Measurements from ENCODE around the gene SRGN.
A peak's percentile ranks its signal among the peaks of the same experiment; 100 is the strongest.

SRGN gene

DNA sequence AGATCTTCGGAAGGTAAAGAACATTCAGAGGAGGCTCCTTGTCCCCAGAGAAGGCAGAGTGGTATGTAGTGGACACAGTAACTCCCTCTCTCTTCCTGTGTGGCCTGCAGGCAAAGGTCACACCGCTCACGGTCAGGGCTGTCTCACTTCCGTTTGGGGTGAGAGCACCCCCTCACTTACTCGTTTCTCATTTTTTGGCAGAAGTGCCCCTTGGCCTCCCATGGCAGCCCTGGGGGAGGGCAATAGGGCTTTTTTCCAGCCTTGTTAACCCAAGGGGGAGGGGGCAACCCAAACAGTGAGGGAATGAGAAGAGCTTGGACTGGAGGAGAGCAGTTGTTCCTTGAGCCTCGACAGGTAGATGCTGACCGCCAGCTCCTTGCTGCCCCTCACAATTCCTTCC, 31.8 kb upstream of the SRGN start:
- H3K4me3 ChIP-seq (replicated peaks; ENCODE audit: insufficient read depth, low read length) = no peak overlapping the region
- H3K27me3 ChIP-seq (ENCODE audit: insufficient read depth, poor library complexity, severe bottlenecking) = no peaks in the 10 kb centered on the region
- TF ChIP-seq, protein P1, sequence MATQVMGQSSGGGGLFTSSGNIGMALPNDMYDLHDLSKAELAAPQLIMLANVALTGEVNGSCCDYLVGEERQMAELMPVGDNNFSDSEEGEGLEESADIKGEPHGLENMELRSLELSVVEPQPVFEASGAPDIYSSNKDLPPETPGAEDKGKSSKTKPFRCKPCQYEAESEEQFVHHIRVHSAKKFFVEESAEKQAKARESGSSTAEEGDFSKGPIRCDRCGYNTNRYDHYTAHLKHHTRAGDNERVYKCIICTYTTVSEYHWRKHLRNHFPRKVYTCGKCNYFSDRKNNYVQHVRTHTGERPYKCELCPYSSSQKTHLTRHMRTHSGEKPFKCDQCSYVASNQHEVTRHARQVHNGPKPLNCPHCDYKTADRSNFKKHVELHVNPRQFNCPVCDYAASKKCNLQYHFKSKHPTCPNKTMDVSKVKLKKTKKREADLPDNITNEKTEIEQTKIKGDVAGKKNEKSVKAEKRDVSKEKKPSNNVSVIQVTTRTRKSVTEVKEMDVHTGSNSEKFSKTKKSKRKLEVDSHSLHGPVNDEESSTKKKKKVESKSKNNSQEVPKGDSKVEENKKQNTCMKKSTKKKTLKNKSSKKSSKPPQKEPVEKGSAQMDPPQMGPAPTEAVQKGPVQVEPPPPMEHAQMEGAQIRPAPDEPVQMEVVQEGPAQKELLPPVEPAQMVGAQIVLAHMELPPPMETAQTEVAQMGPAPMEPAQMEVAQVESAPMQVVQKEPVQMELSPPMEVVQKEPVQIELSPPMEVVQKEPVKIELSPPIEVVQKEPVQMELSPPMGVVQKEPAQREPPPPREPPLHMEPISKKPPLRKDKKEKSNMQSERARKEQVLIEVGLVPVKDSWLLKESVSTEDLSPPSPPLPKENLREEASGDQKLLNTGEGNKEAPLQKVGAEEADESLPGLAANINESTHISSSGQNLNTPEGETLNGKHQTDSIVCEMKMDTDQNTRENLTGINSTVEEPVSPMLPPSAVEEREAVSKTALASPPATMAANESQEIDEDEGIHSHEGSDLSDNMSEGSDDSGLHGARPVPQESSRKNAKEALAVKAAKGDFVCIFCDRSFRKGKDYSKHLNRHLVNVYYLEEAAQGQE (IDR thresholded peaks at IDR 0.05; ENCODE audit: insufficient replicate concordance, low read depth) = no peak
- TF ChIP-seq, protein P2, sequence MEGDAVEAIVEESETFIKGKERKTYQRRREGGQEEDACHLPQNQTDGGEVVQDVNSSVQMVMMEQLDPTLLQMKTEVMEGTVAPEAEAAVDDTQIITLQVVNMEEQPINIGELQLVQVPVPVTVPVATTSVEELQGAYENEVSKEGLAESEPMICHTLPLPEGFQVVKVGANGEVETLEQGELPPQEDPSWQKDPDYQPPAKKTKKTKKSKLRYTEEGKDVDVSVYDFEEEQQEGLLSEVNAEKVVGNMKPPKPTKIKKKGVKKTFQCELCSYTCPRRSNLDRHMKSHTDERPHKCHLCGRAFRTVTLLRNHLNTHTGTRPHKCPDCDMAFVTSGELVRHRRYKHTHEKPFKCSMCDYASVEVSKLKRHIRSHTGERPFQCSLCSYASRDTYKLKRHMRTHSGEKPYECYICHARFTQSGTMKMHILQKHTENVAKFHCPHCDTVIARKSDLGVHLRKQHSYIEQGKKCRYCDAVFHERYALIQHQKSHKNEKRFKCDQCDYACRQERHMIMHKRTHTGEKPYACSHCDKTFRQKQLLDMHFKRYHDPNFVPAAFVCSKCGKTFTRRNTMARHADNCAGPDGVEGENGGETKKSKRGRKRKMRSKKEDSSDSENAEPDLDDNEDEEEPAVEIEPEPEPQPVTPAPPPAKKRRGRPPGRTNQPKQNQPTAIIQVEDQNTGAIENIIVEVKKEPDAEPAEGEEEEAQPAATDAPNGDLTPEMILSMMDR (IDR thresholded peaks at IDR 0.05; ENCODE audit: insufficient read depth, low read length) = no peak
- TF ChIP-seq SPI1 (IDR thresholded peaks at IDR 0.05; ENCODE audit: borderline replicate concordance, low read depth) (no peak), POLR2AphosphoS5 (IDR thresholded peaks at IDR 0.05; ENCODE audit: low read depth) (no peak)
- peak in 1 of 2 experiments; percentile 46 for DNase-seq (ENCODE audit: low read depth in 1 of 2, low spot score in 1 of 2)
- H3K27ac ChIP-seq (replicated peaks) = peak overlapping the region; percentile 97

DNA sequence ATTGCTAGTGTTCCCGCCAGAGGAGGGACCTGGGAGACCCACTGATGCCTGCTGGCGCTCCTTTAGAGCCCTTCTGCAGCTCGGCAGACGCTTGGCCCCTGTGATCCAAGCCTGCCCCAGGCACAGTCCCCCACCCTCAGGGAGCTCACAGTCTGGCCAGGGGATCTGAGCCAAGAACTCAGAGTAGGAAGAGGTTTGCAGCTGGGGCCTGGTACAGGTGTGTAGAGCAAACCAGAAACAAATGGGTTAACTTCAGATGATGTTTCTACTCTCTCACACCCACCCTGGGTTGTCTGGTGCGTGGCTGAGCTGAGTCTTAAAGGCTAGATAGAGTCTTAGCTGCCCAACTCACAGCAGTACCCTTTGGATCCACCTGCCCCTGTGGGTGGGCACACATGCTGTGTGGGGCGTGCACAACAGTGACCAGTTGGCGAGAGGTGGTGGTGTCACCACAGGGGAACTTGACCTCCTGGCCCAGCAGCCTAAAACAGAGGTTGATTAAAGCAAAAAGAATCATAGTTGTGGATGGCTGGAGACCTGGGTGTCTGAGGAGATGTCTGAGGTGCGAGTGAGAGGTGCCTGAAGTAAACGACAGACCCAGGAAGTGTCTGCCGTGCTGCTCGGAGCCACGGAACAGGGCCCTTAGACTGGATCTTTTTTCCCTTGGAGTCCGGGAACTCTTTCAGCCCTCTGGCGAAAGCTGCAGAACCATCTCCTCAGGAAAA, 31.2 kb upstream of the SRGN start:
- Histone ChIP-seq H3K27me3 (ENCODE audit: insufficient read depth, poor library complexity, severe bottlenecking) (no peaks in the 10 kb centered on the region), H3K4me3 (replicated peaks; ENCODE audit: insufficient read depth, low read length) (peak overlapping the region; percentile 34), H3K27ac (replicated peaks) (peak overlapping the region; percentile 97)
- TF ChIP-seq GABPA (IDR thresholded peaks at IDR 0.05; ENCODE audit: low read depth) (no peak), SPI1 (IDR thresholded peaks at IDR 0.05; ENCODE audit: borderline replicate concordance, low read depth) (no peak), POLR2AphosphoS5 (IDR thresholded peaks at IDR 0.05; ENCODE audit: low read depth) (no peak)
- TF ChIP-seq, protein P1 (IDR thresholded peaks at IDR 0.05; ENCODE audit: insufficient replicate concordance, low read depth) = no peak
- TF ChIP-seq, protein P2 (IDR thresholded peaks at IDR 0.05; ENCODE audit: insufficient read depth, low read length) = no peak
- DNase-seq (ENCODE audit: low read depth in 1 of 2, low spot score in 1 of 2) = no peak

DNA sequence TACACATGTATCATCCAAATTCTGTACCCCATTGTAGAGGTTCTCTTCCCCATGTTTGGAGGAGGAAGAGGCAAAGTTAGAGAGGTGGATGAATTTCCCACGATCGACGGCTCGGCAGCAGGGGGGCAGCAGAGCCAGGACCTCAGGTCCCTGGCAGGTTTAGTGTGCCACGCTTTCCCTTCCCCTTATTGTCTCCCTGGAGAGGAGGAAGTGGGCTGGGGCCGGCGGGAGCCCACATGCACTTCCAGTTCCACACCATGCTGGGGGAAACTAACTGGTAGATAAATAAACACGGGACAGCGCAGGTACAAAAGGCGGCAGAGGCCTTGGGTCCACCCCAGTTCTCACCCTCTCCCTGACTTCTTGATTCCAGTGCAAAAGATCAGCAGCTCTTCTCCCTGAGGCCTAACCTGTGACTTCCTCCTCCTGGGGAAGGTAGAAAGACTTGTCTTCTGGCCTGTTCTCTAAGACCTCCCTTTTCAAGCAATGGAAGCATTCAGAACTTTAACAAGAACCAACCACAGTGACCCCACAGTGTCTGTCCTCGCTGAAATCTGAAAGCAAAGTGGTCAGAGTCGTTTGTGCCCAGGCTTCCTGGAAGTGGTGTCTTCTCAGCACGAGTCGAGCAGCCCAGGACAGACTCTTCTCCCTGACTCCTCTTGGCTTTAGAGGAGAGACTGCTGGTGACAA, 30.5 kb upstream of the SRGN start:
- H3K27ac ChIP-seq (replicated peaks) = peak overlapping the region; percentile 97
- DNase-seq (ENCODE audit: low read depth in 1 of 2, low spot score in 1 of 2) = peak; percentile 92
- no peaks in the 10 kb centered on the region for H3K27me3 ChIP-seq (ENCODE audit: insufficient read depth, poor library complexity, severe bottlenecking)
- peak; percentile 82 for TF ChIP-seq POLR2AphosphoS5 (IDR thresholded peaks at IDR 0.05; ENCODE audit: low read depth)
- peak; percentile 94 for TF ChIP-seq SPI1 (IDR thresholded peaks at IDR 0.05; ENCODE audit: borderline replicate concordance, low read depth)
- TF ChIP-seq, protein P1 (IDR thresholded peaks at IDR 0.05; ENCODE audit: insufficient replicate concordance, low read depth) = peak; percentile 69
- TF ChIP-seq, protein P2 (IDR thresholded peaks at IDR 0.05; ENCODE audit: insufficient read depth, low read length) = no peak
- peak; percentile 82 for TF ChIP-seq GABPA (IDR thresholded peaks at IDR 0.05; ENCODE audit: low read depth)
- H3K4me3 ChIP-seq (replicated peaks; ENCODE audit: insufficient read depth, low read length) = peak overlapping the region; percentile 34

Data from HL-60 (cell line).